HG03442 (cell line): Measurements from ENCODE around the gene GABRA5.

Experiments
- ATAC-seq: cut with Tn5 transposase; IDR thresholded peaks from one replicate; pipeline ENCODE4 v1.9.1; 2021; ENCODE audit warnings: mild to moderate bottlenecking, moderate library complexity; ENCODE audit not compliant: unreplicated experiment

The GABRA5 gene

GRCh38 chr15:26985050-26985449, 118.2 kb downstream of the GABRA5 start:
- no peak for ATAC-seq

GRCh38 chr15:26996250-26996649, 129.4 kb downstream of the GABRA5 start:
- no peak for ATAC-seq
